SK-N-SH treated with all-trans-retinoic acid at 6 μM for 48 hours (cell line): ENCODE results near the gene CTRB1.

Experiments
- RARB ChIP-seq: fragments of 250-450 bp; sonication (Bioruptor Pico); IDR thresholded peaks from 2 replicates; pipeline ENCODE4 v1.8.0; 2021; ENCODE audit warnings: mild to moderate bottlenecking, moderate library complexity
- SNAI2 ChIP-seq: fragments of 250-450 bp; sonication (Bioruptor Pico); IDR thresholded peaks from 2 replicates; pipeline ENCODE4 v1.5.0; 2020; ENCODE audit warnings: mild to moderate bottlenecking, moderate library complexity
- ZC3H10 ChIP-seq: fragments of 250-450 bp; sonication (Bioruptor Pico); IDR thresholded peaks from 2 replicates; pipeline ENCODE4 v1.5.1; 2021; ENCODE audit warnings: mild to moderate bottlenecking, moderate library complexity
- TF ChIP-seq, protein P1 (sequence below): fragments of 250-450 bp; sonication (Bioruptor Pico); IDR thresholded peaks from 2 replicates; pipeline ENCODE4 v1.5.0; 2020; ENCODE audit warnings: mild to moderate bottlenecking, moderate library complexity
- TF ChIP-seq, protein P2 (sequence below): fragments of 250-450 bp; sonication (Bioruptor Pico); IDR thresholded peaks from 2 replicates; pipeline ENCODE4 v1.8.0; 2020; ENCODE audit warnings: mild to moderate bottlenecking, moderate library complexity, borderline replicate concordance

DNA sequence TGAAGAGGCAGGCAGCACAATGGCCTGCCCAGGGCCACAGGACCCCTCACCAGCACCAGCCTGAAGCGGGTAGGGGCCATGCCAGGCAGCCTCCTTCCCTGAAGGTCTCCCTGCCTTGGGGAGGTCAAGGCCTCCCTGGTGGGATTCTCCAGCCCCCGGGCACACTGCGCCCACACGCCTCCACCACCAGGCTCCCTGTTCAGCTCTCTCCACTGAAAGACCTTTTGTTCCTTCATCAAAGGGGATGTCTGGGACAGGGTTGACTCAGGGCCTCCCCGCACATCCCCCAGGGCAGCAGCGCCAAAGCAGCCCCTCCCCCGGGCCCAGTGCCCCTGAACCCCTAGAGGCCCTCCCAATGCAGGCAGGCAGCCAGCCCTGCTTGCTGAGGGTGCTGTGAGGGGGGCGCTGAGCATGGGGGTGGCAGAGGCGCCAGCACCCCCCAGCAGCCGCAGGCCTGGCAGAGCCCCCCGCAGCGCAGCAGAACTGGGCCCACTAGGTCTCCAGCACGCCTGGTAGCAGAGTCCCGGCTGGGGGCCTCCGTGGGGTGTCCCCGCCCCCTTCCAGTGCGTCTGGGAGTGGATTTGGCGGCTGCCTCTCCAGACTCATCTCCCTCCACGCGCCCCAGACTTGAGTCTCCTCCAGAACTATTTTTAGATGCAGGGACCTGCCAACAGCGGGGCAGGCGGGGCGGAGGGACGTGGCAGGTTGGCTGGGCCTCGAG is 19.5 kb downstream of the CTRB1 start:
- TF ChIP-seq ZC3H10, result no peak
- TF ChIP-seq SNAI2 (CRISPR knock-in tag), result no peak
- TF ChIP-seq, protein P1, sequence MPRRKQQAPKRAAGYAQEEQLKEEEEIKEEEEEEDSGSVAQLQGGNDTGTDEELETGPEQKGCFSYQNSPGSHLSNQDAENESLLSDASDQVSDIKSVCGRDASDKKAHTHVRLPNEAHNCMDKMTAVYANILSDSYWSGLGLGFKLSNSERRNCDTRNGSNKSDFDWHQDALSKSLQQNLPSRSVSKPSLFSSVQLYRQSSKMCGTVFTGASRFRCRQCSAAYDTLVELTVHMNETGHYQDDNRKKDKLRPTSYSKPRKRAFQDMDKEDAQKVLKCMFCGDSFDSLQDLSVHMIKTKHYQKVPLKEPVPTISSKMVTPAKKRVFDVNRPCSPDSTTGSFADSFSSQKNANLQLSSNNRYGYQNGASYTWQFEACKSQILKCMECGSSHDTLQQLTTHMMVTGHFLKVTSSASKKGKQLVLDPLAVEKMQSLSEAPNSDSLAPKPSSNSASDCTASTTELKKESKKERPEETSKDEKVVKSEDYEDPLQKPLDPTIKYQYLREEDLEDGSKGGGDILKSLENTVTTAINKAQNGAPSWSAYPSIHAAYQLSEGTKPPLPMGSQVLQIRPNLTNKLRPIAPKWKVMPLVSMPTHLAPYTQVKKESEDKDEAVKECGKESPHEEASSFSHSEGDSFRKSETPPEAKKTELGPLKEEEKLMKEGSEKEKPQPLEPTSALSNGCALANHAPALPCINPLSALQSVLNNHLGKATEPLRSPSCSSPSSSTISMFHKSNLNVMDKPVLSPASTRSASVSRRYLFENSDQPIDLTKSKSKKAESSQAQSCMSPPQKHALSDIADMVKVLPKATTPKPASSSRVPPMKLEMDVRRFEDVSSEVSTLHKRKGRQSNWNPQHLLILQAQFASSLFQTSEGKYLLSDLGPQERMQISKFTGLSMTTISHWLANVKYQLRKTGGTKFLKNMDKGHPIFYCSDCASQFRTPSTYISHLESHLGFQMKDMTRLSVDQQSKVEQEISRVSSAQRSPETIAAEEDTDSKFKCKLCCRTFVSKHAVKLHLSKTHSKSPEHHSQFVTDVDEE (CRISPR knock-in tag), result no peak
- TF ChIP-seq, protein P2, sequence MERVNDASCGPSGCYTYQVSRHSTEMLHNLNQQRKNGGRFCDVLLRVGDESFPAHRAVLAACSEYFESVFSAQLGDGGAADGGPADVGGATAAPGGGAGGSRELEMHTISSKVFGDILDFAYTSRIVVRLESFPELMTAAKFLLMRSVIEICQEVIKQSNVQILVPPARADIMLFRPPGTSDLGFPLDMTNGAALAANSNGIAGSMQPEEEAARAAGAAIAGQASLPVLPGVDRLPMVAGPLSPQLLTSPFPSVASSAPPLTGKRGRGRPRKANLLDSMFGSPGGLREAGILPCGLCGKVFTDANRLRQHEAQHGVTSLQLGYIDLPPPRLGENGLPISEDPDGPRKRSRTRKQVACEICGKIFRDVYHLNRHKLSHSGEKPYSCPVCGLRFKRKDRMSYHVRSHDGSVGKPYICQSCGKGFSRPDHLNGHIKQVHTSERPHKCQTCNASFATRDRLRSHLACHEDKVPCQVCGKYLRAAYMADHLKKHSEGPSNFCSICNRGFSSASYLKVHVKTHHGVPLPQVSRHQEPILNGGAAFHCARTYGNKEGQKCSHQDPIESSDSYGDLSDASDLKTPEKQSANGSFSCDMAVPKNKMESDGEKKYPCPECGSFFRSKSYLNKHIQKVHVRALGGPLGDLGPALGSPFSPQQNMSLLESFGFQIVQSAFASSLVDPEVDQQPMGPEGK, result no peak
- no peak for TF ChIP-seq RARB (CRISPR knock-in tag)
